HG03460 (cell line): ENCODE data around the gene SLIT1.
"Not testable (repeated sequence)": the region's sequence is repeated elsewhere in the genome, so short reads cannot be mapped to it uniquely, and the experiment has no call there.

Experiments used
- ATAC-seq: cut with Tn5 transposase; IDR thresholded peaks from one replicate; pipeline ENCODE4 v1.9.1; 2021; ENCODE audit not compliant: unreplicated experiment

Gene SLIT1

DNA sequence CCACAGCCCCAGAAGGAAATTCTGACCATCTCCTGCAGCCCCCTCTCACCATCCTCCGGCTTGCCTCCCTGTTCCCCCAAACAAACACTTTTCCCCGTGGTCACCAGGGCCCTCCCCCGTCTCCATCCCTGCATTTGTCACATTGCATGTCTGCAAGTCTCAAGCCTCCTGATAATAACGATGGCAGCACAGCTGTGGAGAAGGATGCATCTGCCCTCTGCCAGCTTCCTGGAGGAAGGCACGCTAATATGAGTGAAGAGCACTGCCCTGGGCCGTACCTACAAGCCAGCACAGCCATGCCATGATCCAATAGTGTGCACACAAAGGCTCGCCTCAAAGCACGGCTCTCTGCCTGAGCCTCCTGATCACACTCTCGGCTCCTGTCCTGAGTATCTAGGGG lies 98.5 kb downstream of the SLIT1 start:
- no peak for ATAC-seq

DNA sequence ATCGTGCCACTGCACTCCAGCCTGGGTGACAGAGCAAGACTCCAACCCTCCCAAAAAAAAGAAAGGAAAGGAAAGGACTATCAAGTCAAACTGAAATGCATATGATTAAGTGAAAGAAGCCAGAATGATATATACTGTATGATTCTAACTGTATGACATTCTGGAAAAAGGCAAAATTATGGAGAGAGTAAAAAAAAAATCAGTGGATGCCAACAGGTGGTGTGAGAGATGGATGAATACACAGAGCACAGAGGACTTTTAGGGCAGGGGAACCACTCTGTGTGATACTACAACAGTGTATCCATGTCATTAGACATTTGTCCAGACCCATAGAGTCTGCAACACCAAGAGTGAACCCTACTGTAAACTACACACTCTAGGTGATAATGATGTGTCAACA lies 99.2 kb downstream of the SLIT1 start:
- ATAC-seq: no peak

DNA sequence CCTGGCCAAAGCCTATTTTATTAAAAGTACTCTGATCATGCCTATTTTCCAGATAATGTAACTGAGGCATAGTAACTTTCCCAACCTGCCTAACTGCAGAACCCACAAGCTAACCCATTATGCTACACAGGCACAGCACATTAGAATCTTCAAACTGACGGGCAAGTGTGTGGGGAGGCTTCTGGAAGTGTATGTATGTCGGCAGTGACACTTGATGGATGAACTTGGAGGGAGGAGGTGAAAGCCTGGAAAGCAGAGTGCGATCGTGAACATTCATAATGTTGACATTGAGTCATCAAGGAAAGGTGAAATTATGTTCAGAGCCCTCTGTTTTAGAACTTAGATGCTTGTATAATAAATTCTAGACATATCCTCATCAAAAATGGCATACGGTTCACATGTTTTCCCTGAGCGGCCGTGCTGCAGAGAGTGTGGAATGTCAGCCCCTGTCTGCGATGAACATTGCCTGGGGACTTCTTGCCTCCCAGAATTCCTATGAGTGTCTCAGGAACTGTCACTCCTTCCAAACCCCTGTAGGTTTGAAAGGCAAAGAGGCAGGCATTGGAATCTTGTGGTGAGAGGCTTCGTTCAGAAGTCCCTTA lies 102.4 kb downstream of the SLIT1 start:
- no peak for ATAC-seq

DNA sequence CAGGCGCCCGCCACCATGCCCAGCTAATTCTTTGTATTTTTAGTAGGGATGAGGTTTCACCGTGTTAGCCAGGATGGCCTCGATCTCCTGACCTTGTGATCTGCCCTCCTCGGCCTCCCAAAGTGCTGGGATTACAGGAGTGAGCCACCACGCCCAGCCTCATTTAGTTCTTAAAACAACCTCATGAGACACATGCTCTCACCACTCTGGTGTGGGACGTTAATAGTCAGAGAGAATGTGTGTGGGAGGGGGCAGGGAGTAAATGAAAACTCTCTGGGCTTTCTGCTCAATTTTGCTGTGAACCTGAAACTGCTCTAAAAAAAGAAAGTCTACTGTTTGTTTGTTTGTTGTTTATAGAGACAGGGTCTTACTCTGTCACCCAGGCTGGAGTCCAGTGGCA lies 103.2 kb downstream of the SLIT1 start:
- not testable (repeated sequence) for ATAC-seq

DNA sequence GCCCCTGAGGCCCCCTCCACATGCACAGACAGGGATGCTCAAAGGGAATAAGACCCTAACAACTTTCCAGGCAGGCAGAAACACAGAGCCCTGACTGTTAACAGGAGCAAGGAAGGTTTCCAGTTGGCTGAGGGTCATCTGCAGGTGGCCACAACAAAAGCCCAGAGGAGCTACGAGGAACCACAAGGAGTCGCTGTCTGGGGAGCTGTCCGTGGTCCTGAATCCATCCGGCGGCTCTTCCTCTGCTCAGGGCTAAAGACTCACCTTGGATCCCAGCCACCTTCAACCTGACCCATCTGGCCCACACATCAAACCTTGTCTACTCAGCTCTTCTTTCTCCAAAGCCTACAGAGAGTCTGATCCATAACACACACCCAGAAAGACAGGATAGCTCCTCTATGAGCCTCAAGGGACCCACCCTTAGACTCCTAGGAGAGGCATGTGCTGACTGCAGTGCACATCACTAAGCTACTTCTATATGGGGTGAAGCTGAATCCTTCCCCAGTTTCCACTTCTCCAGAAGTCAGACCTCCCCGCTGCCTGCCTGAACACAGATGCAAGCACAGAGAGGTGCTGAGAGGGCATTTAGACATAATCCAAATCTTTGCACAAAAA lies 104.0 kb downstream of the SLIT1 start:
- ATAC-seq: no peak

DNA sequence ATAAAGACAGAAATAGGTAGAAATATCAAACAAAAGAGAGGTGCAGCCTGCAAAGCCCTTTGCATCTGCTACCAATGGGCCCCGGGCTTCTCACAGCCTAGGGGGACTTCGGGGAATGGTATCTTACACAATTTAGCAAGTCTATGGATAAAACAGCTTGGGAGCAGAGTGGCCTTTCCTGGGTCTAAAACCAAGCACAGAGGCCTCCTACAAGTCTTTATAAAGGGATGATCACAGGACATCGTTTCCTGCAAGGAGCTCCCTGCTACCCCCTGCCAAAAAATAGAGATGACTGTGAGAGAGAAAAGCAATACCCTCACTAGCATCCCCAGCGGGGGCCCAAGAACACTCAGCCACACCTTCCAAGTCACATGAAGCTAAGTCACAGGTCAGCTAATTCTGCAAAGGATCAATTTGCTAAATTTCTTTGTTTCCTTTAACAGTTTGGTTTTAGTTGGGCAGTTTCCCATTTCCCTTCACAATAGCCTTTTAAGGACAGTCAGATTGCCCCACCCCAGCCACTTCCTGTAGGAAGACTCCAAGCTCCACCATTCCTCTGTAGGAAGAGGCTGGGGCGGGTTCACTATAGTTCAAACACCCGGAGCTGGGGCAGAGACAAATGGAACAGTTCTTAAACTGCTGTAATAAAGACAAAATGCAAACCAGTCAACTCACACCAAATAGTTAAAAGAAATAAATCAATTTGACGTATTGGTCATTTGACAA lies 105.5 kb downstream of the SLIT1 start:
- ATAC-seq: no peak

DNA sequence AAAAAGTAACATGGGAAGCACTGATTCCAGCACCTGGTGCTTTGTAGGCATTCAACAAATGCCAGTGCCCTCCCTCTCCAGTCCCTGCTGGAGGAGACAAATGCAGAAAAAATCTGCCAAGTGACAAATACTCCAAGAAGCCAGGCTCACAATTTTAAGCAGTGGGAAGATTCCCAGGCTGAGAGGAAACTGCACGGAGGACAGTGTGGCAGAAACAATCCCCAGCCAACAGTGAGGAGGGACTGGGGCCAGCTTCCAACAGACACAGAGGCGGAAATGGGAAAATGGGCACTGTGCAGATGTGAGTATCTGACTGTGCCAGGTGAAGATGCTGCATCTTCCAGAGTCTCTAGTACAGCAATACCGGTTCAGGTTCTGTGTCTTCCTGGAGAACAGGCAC lies 106.3 kb downstream of the SLIT1 start:
- ATAC-seq: no peak

DNA sequence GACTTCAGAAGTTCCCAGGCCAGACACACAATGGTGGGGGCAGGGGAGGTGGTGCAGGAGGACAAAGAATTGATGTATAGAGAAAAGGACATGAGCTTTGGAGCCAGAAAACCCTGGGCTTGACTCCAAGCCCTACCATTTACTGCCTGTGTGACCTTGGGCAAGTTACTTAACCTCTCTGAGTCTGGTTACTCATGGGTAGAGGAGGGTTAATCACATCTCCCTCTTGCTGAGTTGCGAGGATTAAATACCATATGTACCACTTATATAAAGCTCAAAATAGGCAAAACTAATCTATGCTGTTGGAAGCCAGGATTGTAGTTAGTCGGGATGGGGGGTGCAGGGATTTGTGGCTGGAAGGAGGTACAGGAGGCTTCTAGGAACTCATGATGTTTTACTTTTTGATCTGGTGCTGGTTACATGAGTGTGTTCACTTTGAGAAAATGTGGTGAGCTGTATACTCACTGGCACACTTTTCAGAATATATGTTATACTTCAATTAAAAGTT lies 106.8 kb downstream of the SLIT1 start:
- no peak for ATAC-seq

DNA sequence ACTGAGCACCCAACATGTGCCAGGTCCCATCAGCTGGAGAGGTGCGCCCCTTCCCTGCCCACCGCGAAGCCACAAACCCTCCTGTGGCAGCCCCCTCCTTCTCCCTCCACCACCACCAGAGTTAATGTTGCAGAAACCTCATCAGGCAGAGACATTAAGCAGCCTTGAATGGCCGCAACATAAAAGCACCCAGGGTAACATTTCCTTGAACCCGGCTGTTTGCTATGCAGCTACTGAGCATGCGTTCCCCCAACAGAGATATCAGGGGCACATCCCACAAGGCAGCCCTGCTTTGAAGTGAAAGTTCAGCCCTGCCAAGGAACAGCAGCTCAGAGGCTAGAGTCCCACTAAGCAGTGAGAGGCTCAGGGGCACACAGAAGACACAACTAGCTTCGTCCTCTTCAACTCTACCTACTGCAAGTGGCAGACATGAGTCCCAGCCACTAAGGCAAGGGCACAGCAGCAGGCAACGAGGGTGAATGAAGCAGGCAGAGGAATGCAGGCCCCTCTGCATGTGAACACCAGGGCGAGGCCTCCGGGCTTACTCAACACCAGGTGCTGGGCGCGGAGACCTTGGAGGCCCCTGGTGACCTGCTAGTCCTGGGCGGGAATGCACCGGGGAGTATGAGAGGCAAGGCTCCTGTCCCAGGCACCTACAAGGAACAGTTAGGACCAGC lies 107.4 kb downstream of the SLIT1 start:
- ATAC-seq: no peak

DNA sequence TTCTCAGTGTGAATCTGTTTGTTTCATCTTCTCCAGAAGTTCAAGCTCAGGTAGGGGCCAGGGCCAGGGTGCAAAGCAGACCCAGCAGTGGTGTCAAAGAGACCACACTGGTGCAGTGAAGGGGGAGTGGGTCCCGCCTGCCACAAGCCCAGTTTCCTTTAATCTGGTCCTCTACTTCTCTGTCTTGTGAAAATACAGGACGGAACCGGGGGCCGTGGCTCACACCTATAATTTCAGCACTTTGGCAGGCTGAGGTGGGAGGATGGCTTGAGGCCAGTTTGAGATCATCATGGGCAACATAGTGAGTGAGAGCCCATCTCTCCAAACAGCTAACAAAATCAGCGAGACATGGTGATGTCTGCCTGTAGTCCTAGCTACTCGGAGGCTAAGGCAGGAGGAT lies 109.0 kb downstream of the SLIT1 start:
- ATAC-seq: no peak

DNA sequence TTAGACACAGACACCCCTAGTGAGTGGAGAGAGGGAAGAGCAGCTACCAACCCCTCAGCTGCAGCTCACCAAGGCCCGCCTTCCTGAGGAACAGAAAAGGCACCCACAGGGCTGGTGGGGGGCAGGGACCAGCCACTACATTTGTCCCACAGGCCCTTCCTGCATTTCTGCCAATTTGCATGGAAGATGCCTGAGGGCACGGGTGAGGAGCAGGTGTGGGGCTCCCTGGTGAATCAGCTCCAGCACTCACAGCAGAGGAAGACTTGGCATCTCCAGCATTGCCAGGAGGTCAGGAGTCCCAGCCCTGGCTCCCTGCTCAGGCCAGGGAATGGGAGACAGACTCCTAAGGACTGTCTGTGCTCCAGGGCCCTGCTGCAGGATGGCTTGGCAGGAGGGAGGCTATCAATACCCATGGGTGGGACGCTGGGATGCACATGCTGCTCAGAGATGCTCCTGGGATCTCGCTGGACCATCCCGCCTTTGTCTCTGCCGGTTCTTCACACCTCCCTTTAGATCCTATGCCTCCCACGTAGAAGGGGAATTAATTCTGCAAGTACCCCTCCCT lies 109.7 kb downstream of the SLIT1 start:
- ATAC-seq: no peak

DNA sequence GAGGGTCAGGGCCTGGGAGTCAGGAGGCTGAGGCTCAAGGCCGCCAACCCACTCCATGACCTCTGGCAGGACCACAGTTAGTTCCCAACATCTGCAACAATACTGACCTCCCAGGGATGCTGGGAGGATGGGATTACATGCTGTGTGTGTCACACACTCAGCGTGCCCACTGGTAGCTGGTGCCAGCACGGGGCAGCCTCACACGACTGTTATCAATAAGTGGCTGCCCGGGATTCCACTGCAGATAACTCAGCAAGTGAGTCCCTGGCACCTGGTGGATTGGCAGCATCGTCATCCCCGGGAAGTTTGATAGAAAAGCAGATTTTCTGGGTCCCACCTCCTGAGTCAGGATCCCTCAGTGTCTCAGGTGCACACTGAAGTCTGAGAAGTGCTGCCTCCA lies 110.3 kb downstream of the SLIT1 start:
- ATAC-seq: no peak

DNA sequence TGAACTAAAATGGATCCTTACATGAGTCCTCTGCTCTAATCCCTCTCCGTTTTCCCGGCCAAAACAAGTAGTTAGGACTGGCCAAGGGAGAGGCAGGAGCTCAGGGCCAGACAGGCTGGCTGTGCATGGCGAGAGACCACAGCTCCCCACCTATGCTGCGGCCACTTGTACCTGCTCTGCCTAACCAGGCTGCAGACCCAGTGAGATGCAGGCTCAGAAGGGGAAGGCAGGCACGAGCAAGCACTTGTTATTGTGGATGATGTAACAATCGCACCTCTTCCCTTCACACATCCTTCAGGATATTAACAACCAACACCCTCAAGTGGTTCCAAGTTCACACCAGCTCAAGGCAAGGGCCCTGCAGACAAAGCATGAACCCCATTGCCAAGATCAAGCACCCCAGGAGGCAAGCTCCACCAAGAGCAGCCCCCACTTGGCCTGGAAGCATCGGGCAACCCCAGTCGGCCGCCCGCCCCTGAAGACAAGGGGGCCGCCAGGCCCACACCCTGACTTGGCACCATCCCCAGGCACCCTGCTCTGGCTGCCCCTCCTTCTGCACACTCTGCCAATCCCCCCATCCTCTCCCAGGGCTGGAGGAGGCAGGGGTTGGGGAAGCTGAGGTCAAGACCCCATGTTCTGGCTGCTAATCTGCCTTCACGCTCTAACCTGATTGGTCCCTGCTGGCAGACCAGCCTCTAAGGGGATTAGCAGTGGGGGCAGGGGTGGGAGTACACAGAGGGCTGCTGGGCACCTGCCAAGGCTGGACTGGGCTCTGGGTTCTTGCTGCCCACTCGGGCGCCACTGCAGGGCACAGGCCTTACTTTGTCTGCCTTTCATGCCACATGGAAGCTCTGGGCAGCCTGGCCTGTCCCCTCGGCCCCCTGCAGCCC lies 111.3 kb downstream of the SLIT1 start:
- no peak for ATAC-seq

DNA sequence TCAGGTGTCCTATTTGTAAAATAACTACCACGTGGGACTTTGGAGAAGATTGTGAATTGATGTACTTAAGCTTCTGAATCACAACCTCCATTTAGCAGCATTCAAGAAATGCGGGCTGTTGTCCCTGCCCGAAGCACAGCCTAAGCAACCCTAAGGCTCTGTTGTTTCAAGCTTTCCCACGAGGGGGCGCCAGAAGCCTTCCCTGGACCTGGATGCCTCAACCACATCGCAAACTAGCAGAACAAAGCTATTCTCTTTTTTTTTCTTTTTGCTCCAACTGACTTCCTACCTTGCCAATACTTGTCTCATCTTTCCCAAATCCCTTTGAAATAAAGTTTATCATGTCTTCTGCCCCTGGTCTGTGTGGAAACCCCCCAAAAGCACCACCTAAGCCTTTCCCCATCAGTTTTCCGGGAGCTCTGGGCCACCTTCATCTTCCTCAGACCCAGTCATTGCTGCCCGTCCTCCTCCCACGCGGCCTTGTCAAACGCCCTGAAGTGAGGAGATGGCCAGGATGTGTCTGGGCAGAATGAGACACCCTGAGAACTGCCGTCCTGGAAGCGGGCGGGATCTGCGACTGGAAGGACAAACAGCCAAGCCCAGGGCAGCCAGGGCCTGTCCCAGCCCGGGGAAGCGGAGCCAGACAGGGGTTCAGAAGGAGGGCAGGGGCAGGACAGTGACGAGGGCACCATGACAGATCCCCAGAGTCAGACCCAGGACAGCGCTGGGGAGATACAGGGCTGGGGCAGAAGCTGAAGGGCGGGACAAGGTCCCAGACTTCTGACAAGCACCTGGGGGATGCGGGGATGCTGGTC lies 112.7 kb downstream of the SLIT1 start:
- no peak for ATAC-seq

DNA sequence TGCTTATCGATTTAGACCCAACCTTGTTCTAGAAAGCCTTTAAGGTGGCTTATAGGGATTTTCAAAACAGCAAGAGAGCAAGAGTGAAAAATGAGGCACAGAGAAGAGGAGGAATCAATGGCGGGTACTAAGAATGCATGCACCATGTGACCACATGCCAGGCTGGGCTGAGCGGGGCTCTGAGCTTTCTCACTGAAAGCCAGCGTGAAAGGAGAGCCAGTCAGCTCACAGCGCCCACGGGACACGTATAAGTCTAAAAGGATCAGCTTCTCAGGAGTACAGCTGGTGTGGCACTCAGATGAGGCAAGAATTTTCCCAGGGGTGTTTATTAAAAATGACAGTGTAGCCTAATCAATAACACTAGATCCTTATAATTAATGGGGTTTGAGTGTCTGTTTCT lies 114.3 kb downstream of the SLIT1 start:
- no peak for ATAC-seq

DNA sequence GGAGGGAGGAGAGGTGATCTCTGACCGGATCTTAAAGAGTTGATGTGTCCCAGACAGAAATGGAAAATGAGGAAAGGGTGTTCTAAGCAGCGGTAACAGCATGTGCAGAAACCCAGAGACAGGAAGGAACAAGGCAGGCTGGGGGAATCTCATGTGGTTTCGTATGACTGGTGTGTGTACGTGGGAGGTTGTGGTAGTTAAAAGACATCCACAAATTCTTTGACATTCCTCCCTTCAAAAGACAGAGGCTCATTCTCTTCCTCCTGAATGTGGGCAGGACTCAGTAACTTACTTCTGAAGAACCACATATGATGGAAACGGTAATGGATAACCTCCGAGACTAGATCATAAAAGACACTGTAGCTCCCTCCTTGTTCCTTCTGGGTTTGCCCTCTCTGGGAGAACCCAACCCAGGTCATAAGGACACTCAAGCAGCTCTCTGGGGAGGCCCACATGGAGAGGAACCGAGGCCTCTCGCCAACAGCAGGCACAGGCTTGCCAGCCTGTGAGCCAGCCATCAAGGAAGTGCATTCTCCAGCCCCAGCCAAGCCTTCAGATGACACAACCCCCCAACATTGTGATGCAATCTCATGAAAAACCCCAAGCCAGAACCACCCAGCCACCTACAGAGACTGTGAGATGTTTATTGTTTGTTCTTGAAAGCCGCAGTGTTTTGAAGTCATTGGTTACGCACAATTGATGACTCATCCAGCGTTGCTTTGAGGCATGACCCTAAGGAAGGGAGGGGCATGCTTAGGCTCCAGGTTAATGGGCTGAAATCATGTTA lies 116.0 kb downstream of the SLIT1 start:
- no peak for ATAC-seq

DNA sequence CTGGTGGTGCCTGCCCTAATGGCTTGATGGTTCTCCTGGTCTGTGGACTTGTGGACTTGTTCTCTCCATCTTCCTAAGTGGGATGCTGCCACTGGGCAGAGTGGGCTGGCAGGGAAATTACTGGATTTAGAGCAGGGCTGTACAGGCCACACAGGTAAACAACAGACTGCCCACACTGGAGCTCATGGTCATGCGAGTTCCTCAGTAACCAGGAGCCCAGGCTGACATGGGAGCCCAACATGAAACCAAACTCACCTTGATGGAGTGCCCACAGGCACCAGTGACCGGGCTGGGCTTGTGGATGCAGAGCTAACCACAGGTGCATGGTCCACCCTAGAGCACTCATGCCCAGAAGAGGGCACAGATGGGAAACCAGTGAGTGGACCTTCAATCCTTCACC lies 116.7 kb downstream of the SLIT1 start:
- ATAC-seq: no peak

DNA sequence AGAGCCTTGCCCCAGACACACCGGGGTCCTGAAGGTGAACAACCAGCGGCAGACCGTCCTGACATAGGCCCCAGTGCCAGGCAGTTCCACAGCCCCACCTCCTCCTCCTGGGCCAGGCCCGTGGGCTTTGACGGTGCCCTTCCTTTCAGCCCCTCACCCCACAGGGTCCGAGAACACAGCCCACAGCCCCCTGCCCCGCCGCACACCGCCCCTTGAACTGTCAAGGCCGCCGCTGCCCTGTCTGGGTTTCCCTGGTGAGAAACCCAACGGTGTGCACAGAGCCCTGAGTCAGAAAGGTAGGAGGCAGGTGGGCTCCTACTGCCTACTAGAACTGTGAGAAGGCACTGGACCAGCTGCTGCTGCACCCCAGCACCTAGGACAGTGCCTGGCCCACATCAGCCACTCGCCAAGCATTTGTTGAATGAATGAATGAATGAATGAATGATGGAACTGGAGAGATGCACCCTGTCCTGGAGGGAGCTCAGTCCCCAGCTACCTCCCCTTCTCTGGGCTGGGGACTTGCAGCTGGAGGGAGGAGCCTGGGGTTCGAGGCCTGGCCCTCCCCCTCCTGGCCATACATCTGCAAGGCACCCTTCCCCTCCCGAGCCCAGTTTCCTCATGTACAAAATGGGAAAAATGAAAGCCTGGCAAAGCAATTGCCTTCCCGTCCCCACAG lies 117.9 kb downstream of the SLIT1 start:
- no peak for ATAC-seq
